22Rv1 (cell line): ENCODE data around the gene PHACTR1.

ENCODE experiments used
- CTCF ChIP-seq: fragments of 450-650 bp; IDR thresholded peaks from 2 replicates; pipeline ENCODE4 v1.5.1; 2017; ENCODE audit warnings: mild to moderate bottlenecking
- ZFX ChIP-seq: fragments of 450-650 bp; IDR thresholded peaks from 2 replicates; pipeline ENCODE4 v1.6.1; 2017; ENCODE audit warnings: antibody characterized with exemption, borderline replicate concordance

GRCh38 chr6:13296536-13296997 is 580.0 kb downstream of the PHACTR1 start:
- TF ChIP-seq CTCF (no peak), ZFX (no peak)
